ENCODE data around the gene NTPCR. TPM values are rescaled to one million over a fixed set of nuclear protein-coding genes. Genes with fewer than 3 reads are reported as not detected.
A peak's percentile ranks its signal among the peaks of the same experiment; 100 is the strongest.

NTPCR gene
- total RNA-seq, 1 donor from 2014 or later = 51.0 TPM

DNA sequence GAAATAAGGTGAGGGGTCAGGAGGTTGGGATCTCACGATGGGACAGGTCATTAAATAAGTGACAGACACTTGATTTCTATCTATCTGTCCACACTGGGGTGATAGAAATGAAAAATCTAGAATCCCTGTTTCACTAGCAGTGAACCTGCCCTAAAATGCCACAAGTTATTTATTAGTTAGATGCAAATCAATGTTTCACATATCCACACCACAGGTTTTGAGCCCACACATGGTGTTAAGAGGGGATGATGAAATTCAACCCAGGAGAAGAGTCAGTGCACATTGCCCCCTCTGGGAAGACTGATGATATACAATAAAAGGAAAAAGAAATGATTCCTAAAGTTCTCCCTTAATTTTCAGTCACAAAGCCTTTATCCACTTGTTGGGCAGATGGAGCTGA lies 10.1 kb upstream of the NTPCR start:
- Histone ChIP-seq H3K27me3 (ENCODE audit: control insufficient read depth, insufficient read depth, low read length) (no peaks in the 10 kb centered on the region), H3K36me3 (ENCODE audit: control insufficient read depth, insufficient read depth, low read length) (no peaks in the 10 kb centered on the region), H3K4me3 (ENCODE audit: low read depth, low read length) (no peak overlapping the region)
- TF ChIP-seq, protein P1, sequence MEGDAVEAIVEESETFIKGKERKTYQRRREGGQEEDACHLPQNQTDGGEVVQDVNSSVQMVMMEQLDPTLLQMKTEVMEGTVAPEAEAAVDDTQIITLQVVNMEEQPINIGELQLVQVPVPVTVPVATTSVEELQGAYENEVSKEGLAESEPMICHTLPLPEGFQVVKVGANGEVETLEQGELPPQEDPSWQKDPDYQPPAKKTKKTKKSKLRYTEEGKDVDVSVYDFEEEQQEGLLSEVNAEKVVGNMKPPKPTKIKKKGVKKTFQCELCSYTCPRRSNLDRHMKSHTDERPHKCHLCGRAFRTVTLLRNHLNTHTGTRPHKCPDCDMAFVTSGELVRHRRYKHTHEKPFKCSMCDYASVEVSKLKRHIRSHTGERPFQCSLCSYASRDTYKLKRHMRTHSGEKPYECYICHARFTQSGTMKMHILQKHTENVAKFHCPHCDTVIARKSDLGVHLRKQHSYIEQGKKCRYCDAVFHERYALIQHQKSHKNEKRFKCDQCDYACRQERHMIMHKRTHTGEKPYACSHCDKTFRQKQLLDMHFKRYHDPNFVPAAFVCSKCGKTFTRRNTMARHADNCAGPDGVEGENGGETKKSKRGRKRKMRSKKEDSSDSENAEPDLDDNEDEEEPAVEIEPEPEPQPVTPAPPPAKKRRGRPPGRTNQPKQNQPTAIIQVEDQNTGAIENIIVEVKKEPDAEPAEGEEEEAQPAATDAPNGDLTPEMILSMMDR (IDR thresholded peaks at IDR 0.05; ENCODE audit: insufficient read depth, low read length, poor library complexity, severe bottlenecking) = no peak
- DNase-seq (ENCODE audit: low read depth) = no peak

DNA sequence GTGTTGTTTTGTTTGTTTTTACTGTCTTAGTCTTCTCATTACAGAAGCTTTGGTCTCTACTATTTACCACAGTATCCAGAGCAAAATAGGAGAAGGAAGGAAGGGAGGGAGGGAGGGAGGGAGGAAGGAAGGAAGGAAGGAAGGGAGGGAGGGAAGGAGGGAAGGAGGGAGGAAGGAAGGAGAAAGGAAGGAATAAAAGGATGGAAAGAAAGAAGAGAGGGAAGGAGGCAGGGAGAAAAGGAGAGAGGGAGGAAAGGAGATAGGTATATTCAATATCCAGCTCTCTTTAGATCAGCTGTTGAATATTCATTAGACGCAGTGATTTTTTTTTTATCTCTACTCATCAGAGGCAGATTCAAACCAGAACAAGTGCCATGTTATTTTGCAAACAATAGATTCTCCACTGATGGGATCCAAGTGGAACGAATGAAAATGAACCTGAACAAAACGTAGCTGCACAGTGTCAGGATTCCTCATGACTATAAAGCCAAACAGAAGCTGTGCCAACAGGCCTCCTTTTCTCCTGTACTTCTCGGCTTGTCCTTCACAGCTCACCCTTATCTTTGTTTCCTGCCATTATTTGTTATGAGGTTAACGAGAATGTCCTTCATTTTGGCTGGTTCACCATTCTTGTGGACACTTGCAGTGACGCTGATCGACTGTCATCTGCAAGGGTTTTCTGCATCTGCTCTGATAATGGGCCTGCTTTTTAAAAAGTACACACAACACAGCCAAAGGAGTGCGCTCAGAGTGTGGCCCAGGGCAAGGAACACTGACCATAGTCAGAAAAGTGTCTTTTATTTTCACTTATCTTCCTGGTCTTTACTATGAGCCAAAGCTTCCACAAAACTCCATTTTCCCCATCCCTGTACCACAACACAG lies 7.8 kb upstream of the NTPCR start:
- Histone ChIP-seq H3K36me3 (ENCODE audit: control insufficient read depth, insufficient read depth, low read length) (no peaks in the 10 kb centered on the region), H3K27me3 (ENCODE audit: control insufficient read depth, insufficient read depth, low read length) (no peaks in the 10 kb centered on the region), H3K4me3 (ENCODE audit: low read depth, low read length) (no peak overlapping the region)
- no peak for DNase-seq (ENCODE audit: low read depth)
- TF ChIP-seq, protein P1 (IDR thresholded peaks at IDR 0.05; ENCODE audit: insufficient read depth, low read length, poor library complexity, severe bottlenecking) = no peak

DNA sequence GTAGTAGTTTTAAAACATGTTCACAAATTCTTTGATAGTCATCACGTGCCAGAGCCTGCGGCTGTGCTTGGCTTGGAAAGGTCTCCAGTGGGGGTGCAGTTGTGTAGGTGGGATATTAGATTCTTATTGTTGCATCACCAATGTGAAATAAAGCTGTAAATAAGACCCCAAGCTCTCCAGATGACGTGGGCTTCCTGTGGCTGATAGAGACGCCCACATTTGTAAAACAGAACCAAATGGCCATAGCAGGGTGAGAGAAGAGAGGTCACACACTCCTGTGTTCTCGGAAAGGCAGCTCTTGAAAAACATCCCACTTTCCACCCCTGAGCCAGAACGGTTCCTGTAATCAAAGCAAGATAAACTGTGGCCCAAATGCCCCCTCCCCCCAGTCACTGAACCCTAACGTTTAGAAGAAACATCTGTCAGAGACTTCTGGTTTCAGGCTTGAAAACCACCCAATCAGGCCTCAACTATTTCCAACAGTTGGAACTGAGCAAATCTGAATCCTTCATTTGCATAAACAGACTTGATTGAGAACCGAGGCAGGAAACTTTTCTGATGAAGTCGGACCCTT lies 6.6 kb upstream of the NTPCR start:
- no peak overlapping the region for H3K4me3 ChIP-seq (ENCODE audit: low read depth, low read length)
- H3K27me3 ChIP-seq (ENCODE audit: control insufficient read depth, insufficient read depth, low read length) = no peaks in the 10 kb centered on the region
- no peaks in the 10 kb centered on the region for H3K36me3 ChIP-seq (ENCODE audit: control insufficient read depth, insufficient read depth, low read length)
- TF ChIP-seq, protein P1 (IDR thresholded peaks at IDR 0.05; ENCODE audit: insufficient read depth, low read length, poor library complexity, severe bottlenecking) = no peak
- no peak for DNase-seq (ENCODE audit: low read depth)

DNA sequence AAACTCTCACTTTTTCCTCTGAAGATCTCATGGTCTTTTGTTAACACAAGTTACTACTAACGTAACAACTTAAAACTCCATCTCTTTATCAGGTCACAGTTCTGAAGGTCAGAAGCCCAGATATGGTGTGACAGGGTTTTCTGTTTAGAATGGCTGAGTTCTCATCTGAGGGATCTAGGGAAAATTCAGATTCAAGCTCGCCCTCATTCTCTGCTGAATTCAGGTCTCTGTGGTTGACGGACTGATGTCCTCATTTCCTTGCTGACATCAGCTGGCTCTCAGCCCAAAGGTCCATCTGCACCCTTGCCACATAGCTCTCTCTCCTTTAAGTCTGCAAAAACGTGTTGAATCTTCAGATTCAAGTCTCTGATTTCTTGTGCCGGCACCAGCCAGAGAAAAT lies 6.1 kb upstream of the NTPCR start:
- H3K4me3 ChIP-seq (ENCODE audit: low read depth, low read length) = no peak overlapping the region
- TF ChIP-seq, protein P1 (IDR thresholded peaks at IDR 0.05; ENCODE audit: insufficient read depth, low read length, poor library complexity, severe bottlenecking) = no peak
- DNase-seq (ENCODE audit: low read depth) = no peak
- no peaks in the 10 kb centered on the region for H3K36me3 ChIP-seq (ENCODE audit: control insufficient read depth, insufficient read depth, low read length)
- no peaks in the 10 kb centered on the region for H3K27me3 ChIP-seq (ENCODE audit: control insufficient read depth, insufficient read depth, low read length)

DNA sequence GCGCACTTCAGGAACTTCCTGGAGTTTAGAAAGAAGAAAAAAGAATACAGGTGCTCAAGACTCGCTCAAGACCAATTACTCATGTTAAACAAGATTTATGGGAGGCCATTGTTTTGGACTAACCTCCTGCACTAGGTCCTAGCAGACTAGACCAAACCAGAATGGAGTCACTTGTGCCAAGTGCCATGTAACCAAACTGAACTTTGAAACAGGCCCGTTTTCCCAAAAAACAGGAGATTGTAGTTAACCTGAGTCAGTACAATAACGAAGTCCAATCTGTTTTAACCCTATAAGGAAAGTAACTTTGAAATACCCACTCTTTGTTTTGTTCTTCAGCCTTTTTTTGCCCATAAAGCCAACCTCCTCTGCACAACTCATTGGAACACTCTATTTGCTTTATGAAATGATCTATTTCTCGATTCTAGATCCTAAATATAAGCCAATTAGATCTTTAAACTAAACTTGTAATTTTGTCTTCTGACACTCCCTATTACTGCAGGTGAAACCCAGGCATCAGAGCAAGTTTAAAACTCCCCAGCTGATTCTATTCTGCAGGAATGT lies 695 bp upstream of the NTPCR start:
- TF ChIP-seq, protein P1 (IDR thresholded peaks at IDR 0.05; ENCODE audit: insufficient read depth, low read length, poor library complexity, severe bottlenecking) = no peak
- no peaks in the 10 kb centered on the region for H3K36me3 ChIP-seq (ENCODE audit: control insufficient read depth, insufficient read depth, low read length)
- no peaks in the 10 kb centered on the region for H3K27me3 ChIP-seq (ENCODE audit: control insufficient read depth, insufficient read depth, low read length)
- no peak for DNase-seq (ENCODE audit: low read depth)
- peak overlapping the region; percentile 94 for H3K4me3 ChIP-seq (ENCODE audit: low read depth, low read length)
